A549 (cell line): Measurements from ENCODE around the gene HDAC7.

Experiments
- CBX2 ChIP-seq: fragments of 200-600 bp; sonication (generic); IDR thresholded peaks from 2 replicates; pipeline ENCODE4 v1.6.1; 2016; ENCODE audit warnings: low read depth, mild to moderate bottlenecking, borderline replicate concordance
- ESRRA ChIP-seq: fragments of 150-350 bp; IDR thresholded peaks from 2 replicates; pipeline ENCODE4 v1.6.1; 2014; ENCODE audit warnings: mild to moderate bottlenecking, low read length, borderline replicate concordance
- POLR2A ChIP-seq: IDR thresholded peaks from 2 replicates; pipeline ENCODE4 v1.6.1; 2012; ENCODE audit warnings: mild to moderate bottlenecking, low read length
- TF ChIP-seq, protein P1 (sequence below): fragments of >200 bp; sonication (Bioruptor Twin); formaldehyde crosslinking; IDR thresholded peaks from 3 replicates; pipeline ENCODE4 v1.5.1; 2016
- TF ChIP-seq, protein P2 (sequence below): fragments of 200-600 bp; sonication (generic); IDR thresholded peaks from 2 replicates; pipeline ENCODE4 v1.6.1; 2016; ENCODE audit warnings: antibody characterized with exemption, mild to moderate bottlenecking, moderate library complexity

DNA sequence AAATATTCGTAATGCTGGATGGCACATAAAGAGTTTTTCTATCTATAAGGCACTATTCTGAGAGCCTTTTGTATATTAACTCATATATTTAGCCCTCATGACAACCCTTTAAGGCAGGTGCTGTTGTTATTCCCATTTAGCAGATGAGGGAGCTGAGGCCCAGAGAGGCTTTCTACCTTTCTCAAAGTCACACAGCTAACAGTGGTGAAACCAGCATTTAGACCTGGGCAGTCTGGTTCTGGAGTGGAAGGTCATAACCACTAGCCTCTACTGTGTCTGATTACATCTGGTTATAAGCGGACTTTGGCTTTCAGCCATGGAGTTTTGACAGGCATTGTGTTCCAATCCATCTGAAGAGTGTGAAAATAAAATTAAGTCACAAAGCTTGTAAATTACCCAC, 41.2 kb upstream of the HDAC7 start:
- TF ChIP-seq, protein P1, sequence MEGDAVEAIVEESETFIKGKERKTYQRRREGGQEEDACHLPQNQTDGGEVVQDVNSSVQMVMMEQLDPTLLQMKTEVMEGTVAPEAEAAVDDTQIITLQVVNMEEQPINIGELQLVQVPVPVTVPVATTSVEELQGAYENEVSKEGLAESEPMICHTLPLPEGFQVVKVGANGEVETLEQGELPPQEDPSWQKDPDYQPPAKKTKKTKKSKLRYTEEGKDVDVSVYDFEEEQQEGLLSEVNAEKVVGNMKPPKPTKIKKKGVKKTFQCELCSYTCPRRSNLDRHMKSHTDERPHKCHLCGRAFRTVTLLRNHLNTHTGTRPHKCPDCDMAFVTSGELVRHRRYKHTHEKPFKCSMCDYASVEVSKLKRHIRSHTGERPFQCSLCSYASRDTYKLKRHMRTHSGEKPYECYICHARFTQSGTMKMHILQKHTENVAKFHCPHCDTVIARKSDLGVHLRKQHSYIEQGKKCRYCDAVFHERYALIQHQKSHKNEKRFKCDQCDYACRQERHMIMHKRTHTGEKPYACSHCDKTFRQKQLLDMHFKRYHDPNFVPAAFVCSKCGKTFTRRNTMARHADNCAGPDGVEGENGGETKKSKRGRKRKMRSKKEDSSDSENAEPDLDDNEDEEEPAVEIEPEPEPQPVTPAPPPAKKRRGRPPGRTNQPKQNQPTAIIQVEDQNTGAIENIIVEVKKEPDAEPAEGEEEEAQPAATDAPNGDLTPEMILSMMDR = no peak
- TF ChIP-seq ESRRA (no peak), CBX2 (no peak), POLR2A (no peak)
- TF ChIP-seq, protein P2, sequence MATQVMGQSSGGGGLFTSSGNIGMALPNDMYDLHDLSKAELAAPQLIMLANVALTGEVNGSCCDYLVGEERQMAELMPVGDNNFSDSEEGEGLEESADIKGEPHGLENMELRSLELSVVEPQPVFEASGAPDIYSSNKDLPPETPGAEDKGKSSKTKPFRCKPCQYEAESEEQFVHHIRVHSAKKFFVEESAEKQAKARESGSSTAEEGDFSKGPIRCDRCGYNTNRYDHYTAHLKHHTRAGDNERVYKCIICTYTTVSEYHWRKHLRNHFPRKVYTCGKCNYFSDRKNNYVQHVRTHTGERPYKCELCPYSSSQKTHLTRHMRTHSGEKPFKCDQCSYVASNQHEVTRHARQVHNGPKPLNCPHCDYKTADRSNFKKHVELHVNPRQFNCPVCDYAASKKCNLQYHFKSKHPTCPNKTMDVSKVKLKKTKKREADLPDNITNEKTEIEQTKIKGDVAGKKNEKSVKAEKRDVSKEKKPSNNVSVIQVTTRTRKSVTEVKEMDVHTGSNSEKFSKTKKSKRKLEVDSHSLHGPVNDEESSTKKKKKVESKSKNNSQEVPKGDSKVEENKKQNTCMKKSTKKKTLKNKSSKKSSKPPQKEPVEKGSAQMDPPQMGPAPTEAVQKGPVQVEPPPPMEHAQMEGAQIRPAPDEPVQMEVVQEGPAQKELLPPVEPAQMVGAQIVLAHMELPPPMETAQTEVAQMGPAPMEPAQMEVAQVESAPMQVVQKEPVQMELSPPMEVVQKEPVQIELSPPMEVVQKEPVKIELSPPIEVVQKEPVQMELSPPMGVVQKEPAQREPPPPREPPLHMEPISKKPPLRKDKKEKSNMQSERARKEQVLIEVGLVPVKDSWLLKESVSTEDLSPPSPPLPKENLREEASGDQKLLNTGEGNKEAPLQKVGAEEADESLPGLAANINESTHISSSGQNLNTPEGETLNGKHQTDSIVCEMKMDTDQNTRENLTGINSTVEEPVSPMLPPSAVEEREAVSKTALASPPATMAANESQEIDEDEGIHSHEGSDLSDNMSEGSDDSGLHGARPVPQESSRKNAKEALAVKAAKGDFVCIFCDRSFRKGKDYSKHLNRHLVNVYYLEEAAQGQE = no peak
